Heart left ventricle (tissue), 16 donors: ENCODE results near the gene DYNC1H1. TPM values are rescaled to one million over a fixed set of nuclear protein-coding genes. Genes with fewer than 3 reads are reported as not detected.

ENCODE experiments used
- ATAC-seq, 4 donors: fragments of 200-7000 bp; cut with Tn5 transposase; one replicate each; pipeline ENCODE4 v1.9.1; 2020 to 2022; ENCODE audit warnings: moderate library complexity in 4 of 4, mild to moderate bottlenecking in 3 of 4, moderate number of reproducible peaks in 1 of 4
- DNase-seq, 5 donors: peaks; one replicate each; pipeline ENCODE4 v3.0.0-alpha.2; 2020
- H3K27ac ChIP-seq, 12 donors: fragments of 200-600 bp; sonication (generic) in 4 of 12; one replicate each; pipeline versions ENCODE4 v1.5.0 to v1.8.0; 2016 to 2022; ENCODE audit warnings: mild to moderate bottlenecking in 2 of 12
- H3K27me3 ChIP-seq, 9 donors: fragments of 200-600 bp; sonication (generic) in 2 of 9; one replicate each; pipeline versions ENCODE4 v1.5.1 to v1.8.0; 2016 to 2022; ENCODE audit warnings: mild to moderate bottlenecking in 3 of 9
- H3K36me3 ChIP-seq, 9 donors: fragments of 200-600 bp; sonication (generic) in 2 of 9; one replicate each; pipeline versions ENCODE4 v1.5.0 to v1.8.0; 2018 to 2022; ENCODE audit warnings: mild to moderate bottlenecking in 2 of 9
- H3K4me1 ChIP-seq, 12 donors: fragments of 200-600 bp; sonication (generic) in 4 of 12; one replicate each; pipeline versions ENCODE4 v1.5.0 to v1.8.0; 2016 to 2022; ENCODE audit warnings: mild to moderate bottlenecking in 3 of 12
- H3K4me3 ChIP-seq, 12 donors: fragments of 200-600 bp; sonication (generic) in 4 of 12; one replicate each; pipeline versions ENCODE4 v1.5.0 to v1.8.0; 2017 to 2022; ENCODE audit warnings: mild to moderate bottlenecking in 9 of 12, moderate library complexity in 4 of 12
- H3K9me3 ChIP-seq, 12 donors: fragments of 200-600 bp; sonication (generic) in 4 of 12; one replicate each; pipeline versions ENCODE4 v1.5.0 to v1.8.0; 2016 to 2022; ENCODE audit warnings: mild to moderate bottlenecking in 1 of 12
- POLR2A ChIP-seq, 2 donors: fragments of 450-650 bp; IDR thresholded peaks; one replicate each; pipeline ENCODE4 v1.6.1; 2017; ENCODE audit warnings: antibody characterized with exemption in 2 of 2, mild to moderate bottlenecking in 2 of 2, moderate library complexity in 2 of 2
- WGBS, 4 donors: extraction: QIAGEN DNeasy Blood & Tissue Kit in 2 of 4; methylation state at CpG; one replicate each; pipeline versions ENCODE4 v1.1.5 to v1.1.7; 2013 to 2018; 5-methylcytosine and 5-hydroxymethylcytosine counted together
- intact Hi-C, 10 donors: fragments of 100-400 bp; cut with DNase I; formaldehyde crosslinking; loops; one replicate each; pipeline versions ENCODE4 v1.11.1 to v1.14.2; 2022
- polyA plus RNA-seq, 2 donors: library from polyadenylated mRNA; stranded (reverse); fragments of 200-250 nt; gene quantifications; one replicate each; pipeline ENCODE4 v1.2.3, GENCODE V29; 2013
- total RNA-seq, 9 donors: library from RNA; depleted of rRNA in 2 of 9; stranded (reverse); fragments of >200 nt in 2 of 9; fragmentation: NEBNext Ultra II Directional in 3 of 9; extraction: Animal tissue kit (Norgen Biotek cat#: 25700) in 3 of 9; gene quantifications; one replicate each; pipeline versions ENCODE4 v1.1.0 to v1.2.4, GENCODE V29; 2016 to 2023
- TF ChIP-seq, protein P1 (sequence below), 12 donors: fragments of 200-600 bp; sonication (generic) in 4 of 12; IDR thresholded peaks; one replicate each; pipeline versions ENCODE4 v1.5.0 to v1.8.0; 2018 to 2022; ENCODE audit warnings: antibody characterized with exemption in 12 of 12, mild to moderate bottlenecking in 5 of 12
- donor health status: ischemic (EF 13 %, LVEDD 7.1; RV severe dilation, severe dysfunction).
- donor health status: healthy with polysubstance abuse.
- donor health status: DM: no; HTN: yes; CAD: no.
- donor health status: DM: no; HTN: no; CAD: no.
- donor health status: ischemic (EF 25% LVEDD 6.9; RV normal size, moderate dysfunction).
- donor health status: ischemic (EF 25% LVEDD 5.7; RV mildly dilated, moderate dysfunction).
- donor health status: healthy.
- donor health status: DM: yes; HTN: yes; CAD: no.
- donor health status: ischemic (EF 35%, LVEDD 5.7; RV mildly dilated, moderate dysfunction).
- donor health status: nonischemic (EF 11% LVEDD 7.7; RV severe dilation, severe dysfunction).
- donor health status: DM: yes; HTN: yes; CAD: no.
- donor health status: PGD.
- donor health status: ischemic (EF 29% LVEDD 5.4; RV normal size, mild dysfunction).
- donor health status: nonischemic (EF 23%, LVEDD 6.1; RV moderate dilation, normal function).

DYNC1H1 gene
- total and polyA plus RNA-seq, 11 donors = 164 to 942 (median 553) TPM

DNA sequence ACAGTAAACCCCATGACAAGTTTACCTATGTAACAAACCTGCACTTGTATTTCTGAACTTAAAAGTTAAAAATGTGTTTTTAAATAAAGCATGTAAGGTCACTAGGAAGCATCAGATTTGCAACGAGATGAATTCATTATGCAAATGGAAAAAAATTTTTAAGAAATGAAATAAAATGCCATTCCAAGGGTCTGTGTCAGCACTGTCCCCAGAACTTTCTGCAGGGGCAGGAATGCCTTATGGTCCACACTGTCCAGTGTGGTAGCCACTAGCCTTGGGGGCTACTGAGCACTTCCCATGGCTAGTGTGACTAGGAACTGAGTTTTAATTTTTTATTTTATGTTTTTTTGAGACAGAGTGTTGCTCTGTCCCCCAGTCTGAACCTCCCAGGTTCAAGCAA lies 73.3 kb downstream of the DYNC1H1 start:
- ATAC-seq (no peak), DNase-seq (no peak)
- H3K4me1 ChIP-seq = peaks cover 0 to 3% (median 0%) of the 10 kb centered on the region in 12 donors
- WGBS, 4 donors = 62 to 80% (median 72%) methylated on average over 1 of the region's 1 CpG
- H3K27ac ChIP-seq = no peak overlapping the region
- no peaks in the 10 kb centered on the region for H3K9me3 ChIP-seq
- H3K27me3 ChIP-seq = no peaks in the 10 kb centered on the region
- H3K36me3 ChIP-seq = peaks cover 7 to 100% (median 100%) of the 10 kb centered on the region in 9 donors
- intact Hi-C loops = loop anchor here in 2 of 10 donors (5.0 to 10.0 kb wide), 2 partner anchors 35 to 53 kb away; no protein-coding TSS in a partner anchor
- TF ChIP-seq POLR2A (IDR thresholded peaks at IDR 0.05) = no peak
- TF ChIP-seq, protein P1, sequence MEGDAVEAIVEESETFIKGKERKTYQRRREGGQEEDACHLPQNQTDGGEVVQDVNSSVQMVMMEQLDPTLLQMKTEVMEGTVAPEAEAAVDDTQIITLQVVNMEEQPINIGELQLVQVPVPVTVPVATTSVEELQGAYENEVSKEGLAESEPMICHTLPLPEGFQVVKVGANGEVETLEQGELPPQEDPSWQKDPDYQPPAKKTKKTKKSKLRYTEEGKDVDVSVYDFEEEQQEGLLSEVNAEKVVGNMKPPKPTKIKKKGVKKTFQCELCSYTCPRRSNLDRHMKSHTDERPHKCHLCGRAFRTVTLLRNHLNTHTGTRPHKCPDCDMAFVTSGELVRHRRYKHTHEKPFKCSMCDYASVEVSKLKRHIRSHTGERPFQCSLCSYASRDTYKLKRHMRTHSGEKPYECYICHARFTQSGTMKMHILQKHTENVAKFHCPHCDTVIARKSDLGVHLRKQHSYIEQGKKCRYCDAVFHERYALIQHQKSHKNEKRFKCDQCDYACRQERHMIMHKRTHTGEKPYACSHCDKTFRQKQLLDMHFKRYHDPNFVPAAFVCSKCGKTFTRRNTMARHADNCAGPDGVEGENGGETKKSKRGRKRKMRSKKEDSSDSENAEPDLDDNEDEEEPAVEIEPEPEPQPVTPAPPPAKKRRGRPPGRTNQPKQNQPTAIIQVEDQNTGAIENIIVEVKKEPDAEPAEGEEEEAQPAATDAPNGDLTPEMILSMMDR (IDR thresholded peaks at IDR 0.05) = no peak
- H3K4me3 ChIP-seq = no peak overlapping the region

DNA sequence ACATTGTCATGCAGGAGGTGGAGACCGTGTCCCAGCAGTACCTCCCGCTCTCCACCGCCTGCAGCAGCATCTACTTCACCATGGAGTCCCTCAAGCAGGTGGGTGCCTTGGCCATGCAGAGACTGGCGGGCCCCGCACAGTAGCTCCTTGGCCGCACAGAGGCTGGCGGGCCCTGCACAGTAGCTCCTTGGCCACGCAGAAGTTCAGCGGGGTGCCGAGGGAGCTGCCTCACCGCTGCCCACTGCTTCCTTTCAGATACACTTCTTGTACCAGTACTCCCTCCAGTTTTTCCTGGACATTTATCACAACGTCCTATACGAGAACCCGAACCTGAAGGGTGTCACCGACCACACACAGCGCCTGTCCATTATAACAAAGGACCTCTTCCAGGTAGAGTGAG lies 74.8 kb downstream of the DYNC1H1 start:
- Histone ChIP-seq H3K36me3 (peaks cover 6 to 100% (median 100%) of the 10 kb centered on the region in 9 donors), H3K4me1 (peaks cover 0 to 14% (median 3%) of the 10 kb centered on the region in 12 donors), H3K27ac (no peak overlapping the region), H3K27me3 (no peaks in the 10 kb centered on the region), H3K4me3 (no peak overlapping the region), H3K9me3 (no peaks in the 10 kb centered on the region)
- ATAC-seq (no peak), DNase-seq (no peak)
- TF ChIP-seq POLR2A (IDR thresholded peaks at IDR 0.05) = no peak
- TF ChIP-seq, protein P1 (IDR thresholded peaks at IDR 0.05) = no peak
- WGBS, 4 donors = 91 to 96% (median 94%) methylated on average over 16 of the region's 16 CpGs
- intact Hi-C loops = loop anchor here in 2 of 10 donors (5.0 to 10.0 kb wide), 2 partner anchors 37 to 54 kb away; no protein-coding TSS in a partner anchor

DNA sequence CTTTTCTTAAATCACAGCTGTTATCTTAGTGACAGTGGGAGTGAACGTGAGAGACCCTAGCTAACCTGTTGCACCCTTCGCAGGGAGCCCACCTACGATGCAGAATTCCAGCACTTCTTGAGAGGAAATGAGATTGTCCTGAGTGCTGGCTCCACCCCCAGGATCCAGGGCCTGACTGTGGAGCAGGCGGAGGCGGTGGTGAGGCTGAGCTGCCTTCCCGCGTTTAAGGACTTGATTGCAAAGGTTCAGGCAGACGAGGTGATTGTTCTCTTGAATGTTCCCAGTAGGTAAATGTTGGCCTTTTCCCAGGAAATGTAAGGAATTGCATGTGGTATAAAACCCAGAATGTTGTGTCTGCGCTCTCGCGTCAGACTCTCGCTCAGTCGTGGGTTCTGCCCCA lies 75.8 kb downstream of the DYNC1H1 start:
- no peak for TF ChIP-seq POLR2A (IDR thresholded peaks at IDR 0.05)
- TF ChIP-seq, protein P1 (IDR thresholded peaks at IDR 0.05) = no peak
- Histone ChIP-seq H3K4me3 (no peak overlapping the region), H3K9me3 (no peaks in the 10 kb centered on the region), H3K27me3 (no peaks in the 10 kb centered on the region), H3K36me3 (peaks cover 5 to 100% (median 100%) of the 10 kb centered on the region in 9 donors), H3K4me1 (peaks cover 0 to 24% (median 6%) of the 10 kb centered on the region in 12 donors), H3K27ac (no peak overlapping the region)
- DNase-seq (no peak), ATAC-seq (no peak)
- intact Hi-C loops = loop anchor here in 6 of 10 donors (5.0 to 10.0 kb wide), 5 partner anchors 45 to 275 kb away; partner anchors contain the start of gene ZNF839 (in 2 of the 6)
- WGBS, 4 donors = 84 to 89% (median 87%) methylated on average over 13 of the region's 13 CpGs

DNA sequence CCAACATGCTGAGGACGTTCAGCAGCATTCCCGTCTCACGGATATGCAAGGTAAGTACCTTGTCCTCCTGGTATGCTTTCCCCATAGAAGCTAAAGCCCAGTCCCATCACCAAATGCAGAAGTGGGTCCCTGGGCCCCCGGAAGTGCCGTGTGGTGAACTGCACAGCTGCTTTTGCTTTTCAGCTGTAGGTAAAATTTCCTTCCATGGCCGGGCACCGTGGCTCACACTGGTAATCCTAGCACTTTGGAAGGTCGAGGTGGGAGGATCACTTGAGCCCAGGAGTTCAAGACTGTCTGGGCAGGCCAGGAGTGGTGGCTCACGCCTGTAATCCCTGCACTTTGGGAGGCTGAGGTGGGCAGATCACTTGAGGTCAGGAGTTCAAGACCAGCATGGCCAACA lies 78.3 kb downstream of the DYNC1H1 start:
- DNase-seq (no peak), ATAC-seq (no peak)
- H3K9me3 ChIP-seq = no peaks in the 10 kb centered on the region
- peak overlapping the region in 8 of 12 donors; percentile 32 to 85 (median 72) for H3K27ac ChIP-seq
- intact Hi-C loops = loop anchor here in 6 of 10 donors (5.0 to 10.0 kb wide), 5 partner anchors 48 to 272 kb away; partner anchors contain the start of gene ZNF839 (in 2 of the 6)
- no peak for TF ChIP-seq POLR2A (IDR thresholded peaks at IDR 0.05)
- TF ChIP-seq, protein P1 (IDR thresholded peaks at IDR 0.05) = no peak
- no peaks in the 10 kb centered on the region for H3K27me3 ChIP-seq
- peaks cover 5 to 100% (median 91%) of the 10 kb centered on the region in 9 donors for H3K36me3 ChIP-seq
- no peak overlapping the region for H3K4me3 ChIP-seq
- peaks cover 0 to 40% (median 11%) of the 10 kb centered on the region in 12 donors for H3K4me1 ChIP-seq
- WGBS, 4 donors = 89 to 93% (median 91%) methylated on average over 6 to 9 of the region's 9 CpGs
